Measurements from ENCODE around the gene LHX4.
A peak's percentile ranks its signal among the peaks of the same experiment; 100 is the strongest.

LHX4 gene

GRCh38 chr1:180228648-180229482, 1.2 kb upstream of the LHX4 start:
- no peak for DNase-seq

- no peak for DNase-seq
Observed at GRCh38 chr1:180230416-180230790, 339 bp downstream of the LHX4 start.

GRCh38 chr1:180230791-180231505, 884 bp downstream of the LHX4 start:
- DNase-seq = no peak

- DNase-seq = peak; percentile 24
Observed at GRCh38 chr1:180231506-180231921, 1.4 kb downstream of the LHX4 start.

- no peak for DNase-seq
Observed at GRCh38 chr1:180231936-180232335, 1.9 kb downstream of the LHX4 start.

- no peak for DNase-seq
Observed at GRCh38 chr1:180232521-180233043, 2.5 kb downstream of the LHX4 start.

GRCh38 chr1:180233191-180234011, 3.3 kb downstream of the LHX4 start:
- no peak for DNase-seq

GRCh38 chr1:180234369-180235076, 4.5 kb downstream of the LHX4 start:
- no peak for DNase-seq

GRCh38 chr1:180235077-180235501, 5.0 kb downstream of the LHX4 start:
- no peak for DNase-seq

- DNase-seq = no peak
Observed at GRCh38 chr1:180235502-180236239, 5.6 kb downstream of the LHX4 start.

- no peak for DNase-seq
Observed at GRCh38 chr1:180236698-180237509, 6.8 kb downstream of the LHX4 start.

- DNase-seq = no peak
Observed at GRCh38 chr1:180237869-180238476, 7.9 kb downstream of the LHX4 start.

- DNase-seq = no peak
Observed at GRCh38 chr1:180238675-180239074, 8.6 kb downstream of the LHX4 start.

GRCh38 chr1:180239145-180240096, 9.4 kb downstream of the LHX4 start:
- DNase-seq = no peak

- no peak for DNase-seq
Observed at GRCh38 chr1:180241716-180242544, 11.9 kb downstream of the LHX4 start.

GRCh38 chr1:180243517-180244221, 13.6 kb downstream of the LHX4 start:
- DNase-seq = no peak

- no peak for DNase-seq
Observed at GRCh38 chr1:180244840-180245239, 14.8 kb downstream of the LHX4 start.

GRCh38 chr1:180246579-180246978, 16.5 kb downstream of the LHX4 start:
- DNase-seq = no peak
